Transverse colon (tissue), 4 donors: ENCODE measurements around the gene TOMM20.

ENCODE experiments used
- CTCF ChIP-seq, 5 experiments: fragments of 200-600 bp in 3 of 5; fragments of 450-650 bp in 2 of 5; sonication (generic) in 3 of 5; IDR thresholded peaks; 1 replicate in 2 of 5; 2 replicates in 3 of 5; pipeline ENCODE4 v1.5.1; 2016 to 2017; ENCODE audit warnings: antibody characterized with exemption in 5 of 5, inconsistent platforms in 3 of 5, mild to moderate bottlenecking in 2 of 5, moderate library complexity in 1 of 5
- POLR2AphosphoS5 ChIP-seq, 3 donors: sonication (generic); formaldehyde crosslinking; IDR thresholded peaks; one replicate each; pipeline ENCODE4 v1.6.1; 2016; ENCODE audit warnings: antibody characterized with exemption in 3 of 3

- TF ChIP-seq CTCF (IDR thresholded peaks at IDR 0.05) (no peak), POLR2AphosphoS5 (IDR thresholded peaks at IDR 0.05) (no peak)
Observed at GRCh38 chr1:235145639-235146038, 17.0 kb upstream of the TOMM20 start.
